ENCODE data around the gene GPR62. TPM values are rescaled to one million over a fixed set of nuclear protein-coding genes. Genes with fewer than 3 reads are reported as not detected.

Gene GPR62
- total RNA-seq, 2 experiments from 2014 or later: not detected

DNA sequence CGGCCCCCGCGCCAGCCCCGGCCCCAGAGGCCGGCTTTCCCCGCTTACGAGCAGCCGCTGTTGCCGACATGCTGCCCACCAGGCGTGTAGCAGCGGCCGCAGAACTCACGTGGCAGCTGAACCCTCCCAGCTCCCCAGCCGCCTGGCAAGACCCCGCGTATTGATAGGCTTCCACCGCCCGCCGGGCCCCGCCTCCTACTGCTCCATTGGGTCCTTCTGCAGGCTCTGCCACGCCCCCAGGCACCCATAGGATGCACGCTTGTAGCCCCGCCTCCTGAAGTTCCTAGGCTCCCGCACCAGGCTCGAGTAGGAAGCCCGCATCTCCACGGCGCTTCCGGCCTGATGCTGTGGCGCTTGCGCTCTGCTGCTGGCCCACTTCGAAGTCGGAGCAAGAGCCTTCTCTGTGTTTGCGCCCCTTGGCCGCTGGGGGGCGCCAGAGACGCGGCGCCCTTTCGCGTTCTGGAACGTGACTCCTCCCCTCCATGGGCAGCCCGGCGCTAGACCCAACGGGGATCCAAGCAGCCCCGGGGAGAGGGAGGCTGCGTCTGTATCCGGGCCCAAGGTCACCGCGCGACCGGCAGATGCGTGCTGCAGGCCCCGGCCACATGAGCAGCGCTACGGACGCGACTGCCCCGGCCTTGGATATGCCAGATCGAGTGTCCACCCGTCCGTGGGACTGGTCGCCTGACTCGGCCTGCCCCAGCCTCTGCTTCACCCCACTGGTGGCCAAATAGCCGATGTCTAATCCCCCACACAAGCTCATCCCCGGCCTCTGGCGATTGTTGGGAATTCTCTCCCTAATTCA lies 13.2 kb upstream of the GPR62 start, which contains the start of the genes PARP3 and RRP9:
PARP3 (plus strand) TSS at position 566 of the 805 bp plus-strand sequence. CDS start 993 bp downstream, outside the sequence.
RRP9 (minus strand) TSS at position 107 of the 805 bp plus-strand sequence; CDS start at position 70, 37 bp downstream.
- Mint-ChIP-seq H3K36me3 (ENCODE audit: low read depth) (peaks cover 23% of the 10 kb centered on the region), H3K27ac (peak within 1 kb of the TSS; percentile 82), H3K27me3 (ENCODE audit: low read depth) (no peaks in the 10 kb centered on the region), H3K4me3 (peak within 1 kb of the TSS; percentile 88), H3K9me3 (no peaks in the 10 kb centered on the region), H3K4me1 (ENCODE audit: low read depth) (peaks cover 33% of the 10 kb centered on the region)
- peak; percentile 100 for DNase-seq
- CTCF ChIA-PET: interaction anchor here (0.6 to 3.0 kb wide), 21 partner anchors 9 to 1547 kb away, joined by 3 to 27 read pairs (median 4); partner anchors contain the start of genes ABHD14B, ACY1, GPR62 and RPL29
- intact Hi-C loops (cut with micrococcal nuclease): loop anchor here (1.0 to 5.0 kb wide), 13 partner anchors 14 to 551 kb away; partner anchors contain the start of genes ABHD14B, ACY1, ALAS1 and DCAF1

DNA sequence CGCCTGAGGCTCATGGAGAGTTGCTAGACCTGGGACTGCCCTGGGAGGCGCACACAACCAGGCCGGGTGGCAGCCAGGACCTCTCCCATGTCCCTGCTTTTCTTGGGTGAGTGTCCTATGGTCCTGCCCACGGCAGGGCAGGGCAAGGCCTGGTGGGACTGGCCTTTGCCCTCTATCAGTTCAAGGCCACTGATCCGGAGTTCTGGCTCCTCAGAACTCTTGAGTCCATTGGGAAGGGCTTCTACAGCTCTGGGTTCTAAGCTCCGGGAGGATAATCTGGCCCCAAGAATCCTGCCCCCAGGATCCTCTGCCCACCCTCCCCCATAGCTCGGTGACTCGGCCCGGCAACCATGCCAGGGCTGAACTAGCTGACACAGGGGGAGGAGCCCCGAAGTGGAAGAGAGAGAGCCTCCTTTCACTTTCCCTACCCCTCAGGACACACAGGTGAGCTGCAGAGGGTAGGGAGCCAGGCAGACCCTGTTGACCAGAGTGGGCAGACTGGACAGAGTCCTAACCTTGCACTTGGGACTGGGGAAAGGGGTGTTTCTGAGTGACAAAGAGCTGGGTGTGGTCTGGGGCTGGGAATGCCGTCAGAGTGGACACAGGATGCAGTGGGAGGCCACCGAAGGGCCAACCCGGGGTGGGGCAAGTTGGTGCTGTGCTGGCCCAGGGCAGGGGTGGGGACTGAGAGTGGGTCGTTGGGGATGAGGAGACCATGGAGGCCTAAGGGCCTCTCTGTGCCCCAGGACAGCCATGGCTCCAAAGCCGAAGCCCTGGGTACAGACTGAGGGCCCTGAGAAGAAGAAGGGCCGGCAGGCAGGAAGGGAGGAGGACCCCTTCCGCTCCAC lies 12.4 kb upstream of the GPR62 start:
- H3K36me3 Mint-ChIP-seq (ENCODE audit: low read depth): peaks cover 17% of the 10 kb centered on the region
- H3K4me3 Mint-ChIP-seq: peak overlapping the region; percentile 88
- peaks cover 33% of the 10 kb centered on the region for H3K4me1 Mint-ChIP-seq (ENCODE audit: low read depth)
- peak; percentile 76 for DNase-seq
- CTCF ChIA-PET: interaction anchor here (0.6 to 3.0 kb wide), 18 partner anchors 9 to 469 kb away, joined by 3 to 27 read pairs (median 4); partner anchors contain the start of genes ABHD14B, ACY1, GPR62 and RPL29
- no peaks in the 10 kb centered on the region for H3K27me3 Mint-ChIP-seq (ENCODE audit: low read depth)
- peak overlapping the region; percentile 82 for H3K27ac Mint-ChIP-seq
- intact Hi-C loops (cut with micrococcal nuclease): loop anchor here (1.0 to 5.0 kb wide), 12 partner anchors 13 to 441 kb away; partner anchors contain the start of genes ABHD14B, ACY1, ALAS1 and DCAF1
- no peaks in the 10 kb centered on the region for H3K9me3 Mint-ChIP-seq

DNA sequence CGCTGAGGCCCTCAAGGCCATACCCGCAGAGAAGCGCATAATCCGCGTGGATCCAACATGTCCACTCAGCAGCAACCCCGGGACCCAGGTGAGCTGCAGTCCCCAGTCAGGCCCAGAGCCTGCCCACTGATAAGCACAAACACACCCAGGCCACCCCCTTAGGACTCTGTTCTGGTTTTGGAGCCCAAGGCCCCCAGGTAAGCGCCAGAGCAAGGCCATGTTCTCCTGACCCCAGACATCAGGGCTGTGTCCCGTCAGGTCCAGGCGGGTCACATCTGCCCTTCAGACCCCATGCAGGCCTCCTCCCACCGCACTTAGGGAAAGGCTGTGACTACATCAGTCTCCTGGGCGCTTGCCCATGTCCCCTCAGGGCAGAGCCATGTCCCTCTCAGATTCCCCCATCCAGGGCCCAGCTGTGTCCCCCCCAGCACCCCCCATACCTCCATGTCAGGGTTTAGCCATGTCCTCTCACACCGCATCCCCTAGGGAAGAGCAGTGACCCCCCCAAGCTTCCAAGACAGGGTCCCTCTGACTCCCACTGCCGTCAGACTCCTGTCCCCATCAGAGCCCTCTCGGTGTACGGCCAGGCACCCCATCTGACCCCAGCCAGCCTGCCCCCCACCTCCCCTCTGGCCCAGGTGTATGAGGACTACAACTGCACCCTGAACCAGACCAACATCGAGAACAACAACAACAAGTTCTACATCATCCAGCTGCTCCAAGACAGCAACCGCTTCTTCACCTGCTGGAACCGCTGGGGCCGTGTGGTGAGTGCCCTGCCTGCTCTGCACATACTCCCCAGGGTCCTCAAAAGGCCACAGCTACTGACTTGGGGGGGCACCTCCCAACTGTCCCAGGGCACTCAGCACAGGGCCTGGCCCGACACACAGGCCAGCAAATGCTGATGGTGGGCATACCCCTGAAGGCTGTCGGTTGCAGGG lies 11.5 kb upstream of the GPR62 start:
- CTCF ChIA-PET: interaction anchor here (0.6 to 3.0 kb wide), 11 partner anchors 11 to 469 kb away, joined by 3 to 27 read pairs (median 5); partner anchors contain the start of genes ABHD14B, ACY1 and GPR62
- no peaks in the 10 kb centered on the region for H3K27me3 Mint-ChIP-seq (ENCODE audit: low read depth)
- peak overlapping the region; percentile 88 for H3K4me3 Mint-ChIP-seq
- H3K36me3 Mint-ChIP-seq (ENCODE audit: low read depth): peaks cover 10% of the 10 kb centered on the region
- H3K9me3 Mint-ChIP-seq: no peaks in the 10 kb centered on the region
- H3K27ac Mint-ChIP-seq: no peak overlapping the region
- intact Hi-C loops (cut with micrococcal nuclease): loop anchor here (5.0 kb wide), 2 partner anchors 334 to 441 kb away; partner anchors contain the start of genes DCAF1 and WDR82
- H3K4me1 Mint-ChIP-seq (ENCODE audit: low read depth): peaks cover 28% of the 10 kb centered on the region
- DNase-seq: no peak

DNA sequence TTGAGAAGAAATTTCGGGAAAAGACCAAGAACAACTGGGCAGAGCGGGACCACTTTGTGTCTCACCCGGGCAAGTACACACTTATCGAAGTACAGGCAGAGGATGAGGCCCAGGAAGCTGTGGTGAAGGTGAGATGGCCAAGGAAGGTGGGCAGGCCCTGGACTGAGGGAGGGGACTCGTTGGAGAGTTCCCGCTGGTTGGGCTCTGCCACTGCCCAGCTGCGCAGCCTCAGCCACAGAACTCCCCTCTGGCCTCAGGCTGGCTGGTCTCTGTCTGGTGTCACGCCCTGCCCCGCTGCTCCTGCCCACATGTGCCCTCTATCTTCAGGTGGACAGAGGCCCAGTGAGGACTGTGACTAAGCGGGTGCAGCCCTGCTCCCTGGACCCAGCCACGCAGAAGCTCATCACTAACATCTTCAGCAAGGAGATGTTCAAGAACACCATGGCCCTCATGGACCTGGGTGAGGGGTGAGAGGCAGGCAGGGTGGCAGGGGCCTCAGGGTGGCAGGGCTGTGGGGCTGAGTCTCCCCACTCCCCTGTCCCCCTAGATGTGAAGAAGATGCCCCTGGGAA lies 10.6 kb upstream of the GPR62 start:
- intact Hi-C loops (cut with micrococcal nuclease): loop anchor here (5.0 kb wide), 2 partner anchors 333 to 442 kb away; partner anchors contain the start of genes DCAF1 and WDR82
- Mint-ChIP-seq H3K4me1 (ENCODE audit: low read depth) (peaks cover 21% of the 10 kb centered on the region), H3K4me3 (no peak overlapping the region), H3K27ac (no peak overlapping the region), H3K36me3 (ENCODE audit: low read depth) (peaks cover 5% of the 10 kb centered on the region), H3K27me3 (ENCODE audit: low read depth) (no peaks in the 10 kb centered on the region), H3K9me3 (no peaks in the 10 kb centered on the region)
- CTCF ChIA-PET: interaction anchor here (1.1 to 1.8 kb wide), 3 partner anchors 10 to 57 kb away, joined by 3 to 6 read pairs (median 5); partner anchors contain the start of gene GPR62
- DNase-seq: no peak

DNA sequence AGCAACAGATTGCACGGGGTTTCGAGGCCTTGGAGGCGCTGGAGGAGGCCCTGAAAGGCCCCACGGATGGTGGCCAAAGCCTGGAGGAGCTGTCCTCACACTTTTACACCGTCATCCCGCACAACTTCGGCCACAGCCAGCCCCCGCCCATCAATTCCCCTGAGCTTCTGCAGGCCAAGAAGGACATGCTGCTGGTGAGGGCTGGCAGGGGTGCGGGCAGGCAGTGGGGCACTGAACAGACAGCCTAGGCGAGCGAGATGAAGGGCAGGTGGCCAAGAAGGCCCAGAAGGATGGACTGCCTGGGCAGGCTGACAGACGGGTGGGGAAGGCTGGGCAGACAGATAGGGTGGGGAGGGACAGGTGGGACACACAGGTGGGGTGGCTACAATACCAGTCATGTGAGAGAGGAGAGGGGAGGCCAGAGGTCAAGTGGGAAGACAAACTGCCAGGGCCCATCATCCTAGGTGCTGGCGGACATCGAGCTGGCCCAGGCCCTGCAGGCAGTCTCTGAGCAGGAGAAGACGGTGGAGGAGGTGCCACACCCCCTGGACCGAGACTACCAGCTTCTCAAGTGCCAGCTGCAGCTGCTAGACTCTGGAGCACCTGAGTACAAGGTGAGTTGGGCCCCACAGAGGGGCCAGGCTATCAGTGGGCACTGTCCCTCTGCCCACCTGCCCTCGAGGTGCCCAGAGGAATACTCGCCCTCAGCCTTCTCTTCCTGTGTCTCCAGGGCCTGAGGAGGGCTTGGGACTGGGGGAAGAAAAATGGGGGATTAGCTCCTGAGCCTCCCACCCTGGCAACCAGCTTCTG lies 9.9 kb upstream of the GPR62 start:
- Mint-ChIP-seq H3K9me3 (no peaks in the 10 kb centered on the region), H3K4me3 (no peak overlapping the region), H3K27me3 (ENCODE audit: low read depth) (no peaks in the 10 kb centered on the region), H3K27ac (no peak overlapping the region), H3K36me3 (ENCODE audit: low read depth) (peaks cover 5% of the 10 kb centered on the region), H3K4me1 (ENCODE audit: low read depth) (peaks cover 15% of the 10 kb centered on the region)
- CTCF ChIA-PET: interaction anchor here (1.1 to 1.8 kb wide), 2 partner anchors 9 to 25 kb away, joined by 3 to 6 read pairs; partner anchors contain the start of gene GPR62
- intact Hi-C loops (cut with micrococcal nuclease): no loop called here
- DNase-seq: no peak

DNA sequence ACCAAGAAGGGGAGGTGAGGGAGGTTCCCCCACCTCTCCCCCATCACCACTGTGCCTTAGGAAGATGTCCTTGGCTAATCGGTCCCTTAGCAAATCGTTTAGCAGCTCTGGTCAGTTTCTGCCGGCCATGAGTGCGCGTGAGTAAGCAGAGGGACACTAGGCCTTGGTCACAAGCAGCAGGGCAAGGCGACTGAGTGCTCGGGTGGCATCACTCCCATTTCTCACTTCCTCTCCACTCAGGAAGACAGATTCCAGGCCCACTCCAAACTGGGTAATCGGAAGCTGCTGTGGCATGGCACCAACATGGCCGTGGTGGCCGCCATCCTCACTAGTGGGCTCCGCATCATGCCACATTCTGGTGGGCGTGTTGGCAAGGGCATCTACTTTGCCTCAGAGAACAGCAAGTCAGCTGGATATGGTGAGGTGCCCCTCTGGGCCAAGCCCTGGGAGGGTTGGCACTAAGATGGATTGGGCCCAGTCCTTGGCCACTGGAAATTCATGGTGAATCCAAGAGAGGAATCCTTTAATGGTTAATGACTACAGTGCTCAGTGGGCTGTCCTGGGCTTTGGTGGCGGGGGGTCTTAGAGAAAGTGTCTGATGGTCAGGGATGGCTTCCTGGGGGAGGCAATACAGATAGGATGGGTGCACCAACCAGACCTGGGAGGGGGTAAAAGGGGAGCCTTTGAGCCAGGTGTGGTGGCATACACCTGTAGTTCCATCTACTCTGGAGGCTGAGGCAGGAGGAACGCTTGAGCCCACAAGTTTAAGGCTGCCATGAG lies 9.1 kb upstream of the GPR62 start:
- peaks cover 6% of the 10 kb centered on the region for H3K4me1 Mint-ChIP-seq (ENCODE audit: low read depth)
- DNase-seq: no peak
- no peaks in the 10 kb centered on the region for H3K27me3 Mint-ChIP-seq (ENCODE audit: low read depth)
- peaks cover 1% of the 10 kb centered on the region for H3K36me3 Mint-ChIP-seq (ENCODE audit: low read depth)
- no peak overlapping the region for H3K27ac Mint-ChIP-seq
- no peaks in the 10 kb centered on the region for H3K9me3 Mint-ChIP-seq
- CTCF ChIA-PET: no interaction called here
- intact Hi-C loops (cut with micrococcal nuclease): no loop called here
- H3K4me3 Mint-ChIP-seq: no peak overlapping the region

DNA sequence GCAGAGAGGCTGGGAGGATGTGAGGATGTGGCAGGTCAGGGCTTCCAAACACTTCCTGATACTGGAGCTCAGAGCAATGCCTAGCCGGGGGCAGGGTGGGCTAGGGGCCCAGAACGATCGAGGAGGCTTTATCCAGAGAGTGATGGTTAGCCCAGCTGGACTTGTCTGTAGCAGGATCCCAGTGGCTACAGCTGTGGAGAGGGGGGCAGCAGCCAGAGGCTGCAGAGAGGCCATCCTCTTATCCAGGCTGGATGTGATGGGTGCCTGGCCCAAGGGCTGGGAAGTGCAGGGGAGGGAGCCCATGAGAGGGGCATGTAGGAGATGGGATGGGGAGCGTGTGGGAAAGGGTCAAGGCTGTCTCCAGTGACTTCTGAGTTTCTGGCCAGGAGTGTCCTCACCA lies 8.4 kb upstream of the GPR62 start:
- H3K36me3 Mint-ChIP-seq (ENCODE audit: low read depth): no peaks in the 10 kb centered on the region
- peaks cover 4% of the 10 kb centered on the region for H3K4me1 Mint-ChIP-seq (ENCODE audit: low read depth)
- H3K4me3 Mint-ChIP-seq: no peak overlapping the region
- H3K27ac Mint-ChIP-seq: no peak overlapping the region
- intact Hi-C loops (cut with micrococcal nuclease): loop anchor here (1.0 kb wide), 1 partner anchor 48 kb away; no protein-coding TSS in a partner anchor
- no peaks in the 10 kb centered on the region for H3K27me3 Mint-ChIP-seq (ENCODE audit: low read depth)
- no peak for DNase-seq
- no peaks in the 10 kb centered on the region for H3K9me3 Mint-ChIP-seq
- CTCF ChIA-PET: no interaction called here

DNA sequence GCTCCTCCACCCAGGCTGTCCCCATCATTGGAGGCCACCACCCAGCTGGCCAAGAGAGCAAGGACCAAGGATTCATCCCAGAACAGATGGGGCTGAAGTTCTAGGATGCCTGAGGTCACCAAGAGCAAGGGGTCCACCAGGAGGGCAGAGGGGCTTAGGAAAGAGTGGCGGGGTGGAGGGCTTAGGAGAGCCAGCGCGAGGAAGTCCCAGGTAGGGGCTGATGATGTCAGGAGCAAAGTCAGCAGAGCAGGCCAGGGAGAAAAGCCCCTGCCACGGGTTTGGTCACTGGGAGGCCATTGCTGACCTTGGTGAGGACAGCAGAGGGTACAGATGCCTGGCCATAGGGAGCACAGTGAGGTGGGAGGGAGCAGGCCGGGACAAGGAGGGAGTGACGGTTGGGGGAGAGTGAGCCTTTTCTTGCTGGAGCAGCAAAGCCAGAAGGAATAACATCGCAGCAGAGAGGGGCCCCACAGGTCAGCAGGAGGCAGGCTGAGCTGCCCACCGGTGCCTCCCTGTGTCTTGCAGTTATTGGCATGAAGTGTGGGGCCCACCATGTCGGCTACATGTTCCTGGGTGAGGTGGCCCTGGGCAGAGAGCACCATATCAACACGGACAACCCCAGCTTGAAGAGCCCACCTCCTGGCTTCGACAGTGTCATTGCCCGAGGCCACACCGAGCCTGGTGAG lies 7.8 kb upstream of the GPR62 start:
- no peak overlapping the region for H3K4me3 Mint-ChIP-seq
- intact Hi-C loops (cut with micrococcal nuclease): loop anchor here (1.0 kb wide), 1 partner anchor 47 kb away; no protein-coding TSS in a partner anchor
- H3K4me1 Mint-ChIP-seq (ENCODE audit: low read depth): peaks cover 4% of the 10 kb centered on the region
- no peak overlapping the region for H3K27ac Mint-ChIP-seq
- CTCF ChIA-PET: no interaction called here
- no peaks in the 10 kb centered on the region for H3K36me3 Mint-ChIP-seq (ENCODE audit: low read depth)
- DNase-seq: no peak
- H3K9me3 Mint-ChIP-seq: no peaks in the 10 kb centered on the region
- H3K27me3 Mint-ChIP-seq (ENCODE audit: low read depth): no peaks in the 10 kb centered on the region

DNA sequence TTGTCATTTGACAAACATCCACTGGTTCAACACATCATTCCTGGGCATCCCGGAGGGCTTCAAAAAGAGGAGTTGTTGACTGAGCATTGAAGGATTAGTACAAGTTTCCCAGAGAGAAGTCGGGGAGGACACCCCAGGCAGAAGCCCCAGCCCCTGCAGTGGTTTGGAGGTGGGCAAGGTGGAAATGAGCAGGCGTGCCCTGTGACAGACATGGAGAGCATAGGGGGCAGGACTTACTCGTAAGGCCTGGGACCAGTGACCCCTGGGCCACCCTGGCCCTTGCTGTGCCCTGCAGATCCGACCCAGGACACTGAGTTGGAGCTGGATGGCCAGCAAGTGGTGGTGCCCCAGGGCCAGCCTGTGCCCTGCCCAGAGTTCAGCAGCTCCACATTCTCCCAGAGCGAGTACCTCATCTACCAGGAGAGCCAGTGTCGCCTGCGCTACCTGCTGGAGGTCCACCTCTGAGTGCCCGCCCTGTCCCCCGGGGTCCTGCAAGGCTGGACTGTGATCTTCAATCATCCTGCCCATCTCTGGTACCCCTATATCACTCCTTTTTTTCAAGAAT lies 7.1 kb upstream of the GPR62 start:
- CTCF ChIA-PET: no interaction called here
- no peak overlapping the region for H3K27ac Mint-ChIP-seq
- intact Hi-C loops (cut with micrococcal nuclease): no loop called here
- H3K36me3 Mint-ChIP-seq (ENCODE audit: low read depth): no peaks in the 10 kb centered on the region
- H3K9me3 Mint-ChIP-seq: no peaks in the 10 kb centered on the region
- no peak for DNase-seq
- H3K4me1 Mint-ChIP-seq (ENCODE audit: low read depth): peaks cover under 1% of the 10 kb centered on the region
- no peak overlapping the region for H3K4me3 Mint-ChIP-seq
- peaks cover 1% of the 10 kb centered on the region for H3K27me3 Mint-ChIP-seq (ENCODE audit: low read depth)
